HCEC 1CT (cell line): ENCODE data around the gene RAB3B.

Source experiments
- DNase-seq: peaks from one replicate; pipeline ENCODE4 v3.0.0-alpha.2; 2017

The RAB3B gene

DNA sequence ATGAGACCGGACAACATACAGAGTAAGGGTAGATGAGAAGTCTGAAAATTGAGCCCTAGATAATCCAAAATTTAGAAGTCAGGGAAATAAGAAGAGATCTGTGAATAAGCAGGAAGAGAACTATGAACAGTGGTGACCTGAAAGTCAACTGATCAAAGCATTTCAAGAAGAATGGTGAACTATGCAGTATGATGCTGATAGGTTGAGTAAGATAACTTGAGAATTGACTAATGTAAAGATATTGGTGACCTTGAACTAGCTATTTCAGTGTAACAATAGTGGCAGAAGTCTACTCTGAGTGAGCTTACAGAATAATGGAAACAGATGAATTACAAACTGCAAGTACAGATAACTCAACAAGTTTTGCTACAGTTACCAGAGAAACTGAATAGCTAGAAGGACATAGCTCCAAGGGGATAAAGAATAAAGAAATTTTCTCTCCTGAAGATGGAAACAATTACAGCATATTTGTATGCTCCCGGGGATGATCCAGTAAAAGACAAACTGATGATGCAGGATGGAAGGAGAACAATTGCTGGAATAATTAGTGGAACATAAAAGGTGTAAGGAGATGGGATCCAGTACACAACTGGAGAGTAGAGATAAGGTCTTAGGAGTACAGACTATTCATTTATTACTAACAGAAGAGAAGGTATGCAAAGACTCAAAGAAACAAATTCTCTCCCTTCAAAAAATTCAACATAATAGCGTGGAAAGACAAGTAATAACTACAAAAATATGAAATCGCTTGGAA lies 122.8 kb downstream of the RAB3B start:
- no peak for DNase-seq

GRCh38 chr1:51863384-51863783 lies 127.1 kb downstream of the RAB3B start:
- no peak for DNase-seq

GRCh38 chr1:51861669-51862068 lies 128.8 kb downstream of the RAB3B start:
- DNase-seq: peak; percentile 22

- DNase-seq: no peak
Measured at GRCh38 chr1:51859735-51860134, 130.8 kb downstream of the RAB3B start.

- no peak for DNase-seq
Measured at GRCh38 chr1:51859333-51859732, 131.2 kb downstream of the RAB3B start.

GRCh38 chr1:51858892-51859291 lies 131.6 kb downstream of the RAB3B start:
- DNase-seq: no peak
